Keratinocyte (primary cell): ENCODE measurements around the gene CDADC1.

ENCODE experiments used
- EZH2 ChIP-seq: IDR thresholded peaks from one replicate; pipeline ENCODE4 v1.6.1; 2012; ENCODE audit warnings: inconsistent platforms, mild to moderate bottlenecking, low read length, moderate library complexity
- TF ChIP-seq, protein P1 (sequence below), 3 experiments: IDR thresholded peaks in 1 of 3; conservative IDR thresholded peaks in 1 of 3; optimal IDR thresholded peaks in 1 of 3; 2 replicates in 2 of 3; 3 replicates in 1 of 3; pipeline versions ENCODE3 to v1.5.1; 2011; ENCODE audit warnings: low read length in 3 of 3, mild to moderate bottlenecking in 3 of 3, moderate library complexity in 2 of 3, control low read depth in 1 of 3, inconsistent platforms in 1 of 3; ENCODE audit not compliant: insufficient read depth in 2 of 3; ENCODE audit errors: extremely low read depth in 1 of 3

DNA sequence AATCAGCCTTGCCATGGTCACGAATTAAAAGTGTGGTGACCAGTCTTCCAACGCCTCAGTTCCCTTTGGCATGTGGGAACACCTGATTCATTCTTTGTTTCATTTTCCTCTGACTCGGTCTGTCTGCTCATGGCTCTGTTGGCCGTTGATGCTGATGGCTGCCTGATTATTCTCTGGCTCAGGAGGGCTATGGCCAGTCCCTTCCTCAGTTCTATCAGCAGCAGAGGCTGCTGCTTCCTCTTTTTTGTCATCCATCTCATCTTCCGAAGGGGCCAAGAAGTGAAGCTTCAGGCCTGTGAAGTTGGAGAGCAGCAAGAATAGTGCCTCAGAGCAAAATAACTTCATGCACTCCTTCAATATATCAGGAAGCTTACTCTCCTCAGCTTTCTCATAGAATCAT is 37.1 kb upstream of the CDADC1 start:
- TF ChIP-seq, protein P1, sequence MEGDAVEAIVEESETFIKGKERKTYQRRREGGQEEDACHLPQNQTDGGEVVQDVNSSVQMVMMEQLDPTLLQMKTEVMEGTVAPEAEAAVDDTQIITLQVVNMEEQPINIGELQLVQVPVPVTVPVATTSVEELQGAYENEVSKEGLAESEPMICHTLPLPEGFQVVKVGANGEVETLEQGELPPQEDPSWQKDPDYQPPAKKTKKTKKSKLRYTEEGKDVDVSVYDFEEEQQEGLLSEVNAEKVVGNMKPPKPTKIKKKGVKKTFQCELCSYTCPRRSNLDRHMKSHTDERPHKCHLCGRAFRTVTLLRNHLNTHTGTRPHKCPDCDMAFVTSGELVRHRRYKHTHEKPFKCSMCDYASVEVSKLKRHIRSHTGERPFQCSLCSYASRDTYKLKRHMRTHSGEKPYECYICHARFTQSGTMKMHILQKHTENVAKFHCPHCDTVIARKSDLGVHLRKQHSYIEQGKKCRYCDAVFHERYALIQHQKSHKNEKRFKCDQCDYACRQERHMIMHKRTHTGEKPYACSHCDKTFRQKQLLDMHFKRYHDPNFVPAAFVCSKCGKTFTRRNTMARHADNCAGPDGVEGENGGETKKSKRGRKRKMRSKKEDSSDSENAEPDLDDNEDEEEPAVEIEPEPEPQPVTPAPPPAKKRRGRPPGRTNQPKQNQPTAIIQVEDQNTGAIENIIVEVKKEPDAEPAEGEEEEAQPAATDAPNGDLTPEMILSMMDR (optimal IDR thresholded peaks at IDR 0.05 in 1 of 3, IDR thresholded peaks at IDR 0.05 in 1 of 3, conservative IDR thresholded peaks at IDR 0.05 in 1 of 3; ENCODE audit: extremely low read depth in 1 of 3, insufficient read depth in 2 of 3, low read length in 3 of 3) = no peak
- TF ChIP-seq EZH2 = no peak
